Liver (tissue), 3 donors: Measurements from ENCODE around the gene CACNA1D.
"Not testable (repeated sequence)": the region's sequence is repeated elsewhere in the genome, so short reads cannot be mapped to it uniquely, and the experiment has no call there.

Experiments used
- RAD21 ChIP-seq, 2 donors: IDR thresholded peaks; 2 replicates each; pipeline ENCODE4 v1.6.1; 2016; ENCODE audit warnings: antibody characterized with exemption in 2 of 2, mild to moderate bottlenecking in 2 of 2
- TF ChIP-seq, protein P1 (sequence below): fragments of 150-350 bp; IDR thresholded peaks from 2 replicates; pipeline ENCODE4 v1.5.1; 2017; ENCODE audit warnings: improper control_type of control experiment, low read depth, low read length; ENCODE audit not compliant: missing input control
- donor health status: healthy.
- donor health status: healthy.

- TF ChIP-seq RAD21 (IDR thresholded peaks at IDR 0.05) = not testable (repeated sequence)
- TF ChIP-seq, protein P1, sequence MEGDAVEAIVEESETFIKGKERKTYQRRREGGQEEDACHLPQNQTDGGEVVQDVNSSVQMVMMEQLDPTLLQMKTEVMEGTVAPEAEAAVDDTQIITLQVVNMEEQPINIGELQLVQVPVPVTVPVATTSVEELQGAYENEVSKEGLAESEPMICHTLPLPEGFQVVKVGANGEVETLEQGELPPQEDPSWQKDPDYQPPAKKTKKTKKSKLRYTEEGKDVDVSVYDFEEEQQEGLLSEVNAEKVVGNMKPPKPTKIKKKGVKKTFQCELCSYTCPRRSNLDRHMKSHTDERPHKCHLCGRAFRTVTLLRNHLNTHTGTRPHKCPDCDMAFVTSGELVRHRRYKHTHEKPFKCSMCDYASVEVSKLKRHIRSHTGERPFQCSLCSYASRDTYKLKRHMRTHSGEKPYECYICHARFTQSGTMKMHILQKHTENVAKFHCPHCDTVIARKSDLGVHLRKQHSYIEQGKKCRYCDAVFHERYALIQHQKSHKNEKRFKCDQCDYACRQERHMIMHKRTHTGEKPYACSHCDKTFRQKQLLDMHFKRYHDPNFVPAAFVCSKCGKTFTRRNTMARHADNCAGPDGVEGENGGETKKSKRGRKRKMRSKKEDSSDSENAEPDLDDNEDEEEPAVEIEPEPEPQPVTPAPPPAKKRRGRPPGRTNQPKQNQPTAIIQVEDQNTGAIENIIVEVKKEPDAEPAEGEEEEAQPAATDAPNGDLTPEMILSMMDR = not testable (repeated sequence)
These were observed 18.0 kb upstream of the CACNA1D start for GRCh38 chr3:53476372-53476771.
